Thyroid gland (tissue), 4 donors: ENCODE data around the gene CKLF.

Experiments used
- CTCF ChIP-seq, 6 experiments: fragments of 200-600 bp in 3 of 6; fragments of 450-650 bp in 3 of 6; sonication (generic) in 3 of 6; IDR thresholded peaks; one replicate each; pipeline ENCODE4 v1.5.1; 2016 to 2019; ENCODE audit warnings: antibody characterized with exemption in 6 of 6, mild to moderate bottlenecking in 2 of 6, inconsistent platforms in 1 of 6, moderate library complexity in 1 of 6
- POLR2A ChIP-seq, 2 donors: fragments of 450-650 bp; IDR thresholded peaks; one replicate each; pipeline ENCODE4 v1.6.1; 2017; ENCODE audit warnings: antibody characterized with exemption in 2 of 2, mild to moderate bottlenecking in 2 of 2, moderate library complexity in 1 of 2

DNA sequence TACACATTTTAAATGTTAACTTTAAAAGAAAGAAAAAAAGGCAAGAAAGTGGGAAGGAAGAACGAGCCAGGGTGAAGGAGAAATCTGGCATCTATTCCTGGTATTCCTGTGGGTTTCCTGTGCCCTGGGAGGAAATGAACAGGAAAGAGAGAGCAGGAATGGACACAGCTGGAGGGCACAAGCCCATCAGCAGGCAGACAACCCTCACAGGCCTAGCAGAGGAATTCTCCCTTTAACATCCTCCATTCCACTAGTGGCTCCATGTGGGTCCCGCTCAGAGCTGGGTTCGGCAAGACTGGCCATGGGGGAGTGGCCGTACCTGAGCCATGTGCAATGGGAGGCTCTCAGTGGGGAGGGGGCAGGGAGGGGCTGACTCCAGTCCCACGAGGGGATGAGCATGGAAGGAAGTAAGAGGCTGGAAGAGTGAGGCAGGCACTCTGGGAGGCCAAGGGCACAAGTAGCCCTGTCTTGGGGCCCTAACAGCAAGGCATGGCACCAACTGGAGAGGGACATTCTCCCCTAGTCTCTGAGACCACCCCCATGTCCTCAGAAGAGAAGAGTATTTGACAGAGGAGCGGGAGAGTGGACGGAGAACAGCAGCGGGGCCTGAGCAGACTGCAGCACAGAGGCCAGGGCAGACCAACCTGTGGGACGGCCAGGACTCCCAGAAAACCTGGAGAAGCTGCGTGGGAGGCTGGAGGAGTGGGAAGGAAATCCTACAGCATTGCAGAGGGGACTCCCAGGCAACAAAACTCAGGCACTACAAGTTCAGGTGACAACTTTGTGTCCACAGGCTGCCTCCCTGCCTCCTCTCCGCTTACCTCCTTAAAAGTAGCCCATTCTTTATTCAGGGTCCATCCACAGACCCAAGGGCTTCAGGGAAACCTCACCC is 32.6 kb upstream of the CKLF start:
- TF ChIP-seq POLR2A (IDR thresholded peaks at IDR 0.05) (no peak), CTCF (IDR thresholded peaks at IDR 0.05) (no peak)
